Fibroblast of skin of scalp (primary cell): ENCODE results near the gene EME2.
A peak's percentile ranks its signal among the peaks of the same experiment; 100 is the strongest.

Source experiments
- DNase-seq: peaks from one replicate; pipeline ENCODE4 v3.0.0-alpha.2; 2013

The EME2 gene

GRCh38 chr16:1820096-1820945 is 47.7 kb downstream of the EME2 start:
- DNase-seq = no peak

- no peak for DNase-seq
Measured at GRCh38 chr16:1820946-1821290, 48.3 kb downstream of the EME2 start.

- no peak for DNase-seq
Measured at GRCh38 chr16:1821861-1822611, 49.4 kb downstream of the EME2 start.

- no peak for DNase-seq
Measured at GRCh38 chr16:1822801-1823200, 50.2 kb downstream of the EME2 start.

GRCh38 chr16:1823821-1824220 is 51.2 kb downstream of the EME2 start:
- DNase-seq = peak; percentile 38

GRCh38 chr16:1825381-1825863 is 52.8 kb downstream of the EME2 start:
- DNase-seq = no peak
